ENCODE measurements around the gene FHIT. TPM values are rescaled to one million over a fixed set of nuclear protein-coding genes. Genes with fewer than 3 reads are reported as not detected.

FHIT gene
- total and polyA plus RNA-seq, 7 donors, result 0.98 to 10.4 (median 4.0) TPM

- TF ChIP-seq CTCF (IDR thresholded peaks at IDR 0.05), result no peak
- ATAC-seq (no peak), DNase-seq (no peak)
- H3K27me3 ChIP-seq (ENCODE audit: insufficient read depth in 3 of 3, low read length in 2 of 3), result no peaks in the 10 kb centered on the region
- H3K4me1 ChIP-seq, result no peaks in the 10 kb centered on the region
- H3K27ac ChIP-seq, result no peak overlapping the region
- intact Hi-C loops (cut with DNase I), result no loop called here
- H3K9me3 ChIP-seq, result no peaks in the 10 kb centered on the region
- WGBS, 3 donors, result 90 to 96% (median 95%) methylated on average over 3 of the region's 3 CpGs
- no peak overlapping the region for H3K4me3 ChIP-seq
- H3K36me3 ChIP-seq (ENCODE audit: insufficient read depth in 1 of 2, low read depth in 1 of 2), result no peaks in the 10 kb centered on the region
Measured at GRCh38 chr3:60185161-60185560, 1066.1 kb downstream of the FHIT start.

GRCh38 chr3:60182697-60183096 lies 1068.6 kb downstream of the FHIT start:
- no peak for TF ChIP-seq CTCF (IDR thresholded peaks at IDR 0.05)
- intact Hi-C loops (cut with DNase I), result no loop called here
- Histone ChIP-seq H3K4me1 (no peaks in the 10 kb centered on the region), H3K27ac (no peak overlapping the region), H3K4me3 (no peak overlapping the region), H3K27me3 (ENCODE audit: insufficient read depth in 3 of 3, low read length in 2 of 3) (no peaks in the 10 kb centered on the region), H3K9me3 (no peaks in the 10 kb centered on the region), H3K36me3 (ENCODE audit: insufficient read depth in 1 of 2, low read depth in 1 of 2) (no peaks in the 10 kb centered on the region)
- ATAC-seq, result no peak
- no peak for DNase-seq
- 55 to 64% (median 59%) methylated on average over 1 of the region's 1 CpG for WGBS, 3 donors

GRCh38 chr3:60178931-60179653 lies 1072.2 kb downstream of the FHIT start:
- DNase-seq (no peak), ATAC-seq (no peak)
- H3K4me1 ChIP-seq, result no peaks in the 10 kb centered on the region
- H3K27ac ChIP-seq, result no peak overlapping the region
- intact Hi-C loops (cut with DNase I), result no loop called here
- no peak overlapping the region for H3K4me3 ChIP-seq
- no peaks in the 10 kb centered on the region for H3K9me3 ChIP-seq
- 79 to 83% (median 81%) methylated on average over 8 of the region's 8 CpGs for WGBS, 3 donors
- no peaks in the 10 kb centered on the region for H3K36me3 ChIP-seq (ENCODE audit: insufficient read depth in 1 of 2, low read depth in 1 of 2)
- H3K27me3 ChIP-seq (ENCODE audit: insufficient read depth in 3 of 3, low read length in 2 of 3), result no peaks in the 10 kb centered on the region
- TF ChIP-seq CTCF (IDR thresholded peaks at IDR 0.05), result no peak

GRCh38 chr3:60177726-60178125 lies 1073.5 kb downstream of the FHIT start:
- Histone ChIP-seq H3K36me3 (ENCODE audit: insufficient read depth in 1 of 2, low read depth in 1 of 2) (no peaks in the 10 kb centered on the region), H3K4me3 (no peak overlapping the region)

More at GRCh38 chr3:60177726-60178125, 1073.5 kb downstream of the FHIT start:
- TF ChIP-seq CTCF (IDR thresholded peaks at IDR 0.05), result no peak
- DNase-seq, result no peak
- Histone ChIP-seq H3K27me3 (ENCODE audit: insufficient read depth in 3 of 3, low read length in 2 of 3) (no peaks in the 10 kb centered on the region), H3K4me1 (no peaks in the 10 kb centered on the region), H3K9me3 (no peaks in the 10 kb centered on the region), H3K27ac (no peak overlapping the region)
- ATAC-seq, result no peak
- 86 to 93% (median 88%) methylated on average over 2 of the region's 2 CpGs for WGBS, 3 donors
- intact Hi-C loops (cut with DNase I), result no loop called here

Data from psoas muscle (tissue), 8 donors.